Fibroblast of villous mesenchyme (primary cell): ENCODE results near the gene MUC12. TPM values are rescaled to one million over a fixed set of nuclear protein-coding genes. Genes with fewer than 3 reads are reported as not detected.
"Not testable (repeated sequence)": the region's sequence is repeated elsewhere in the genome, so short reads cannot be mapped to it uniquely, and the experiment has no call there.

ENCODE experiments used
- DNase-seq: peaks from one replicate; pipeline ENCODE4 v3.0.0-alpha.2; 2010; ENCODE audit warnings: low read depth
- H3K4me3 ChIP-seq: 2 replicates; pipeline ENCODE4 v1.5.1; 2011; ENCODE audit warnings: low read depth, mild to moderate bottlenecking, low read length
- total RNA-seq: library from RNA; depleted of rRNA; stranded (reverse); fragments of >200 nt; gene quantifications from 2 replicates; pipeline ENCODE4 v1.2.3, GENCODE V29; 2012
- TF ChIP-seq, protein P1 (sequence below): IDR thresholded peaks from 2 replicates; pipeline ENCODE4 v1.5.1; 2012; ENCODE audit warnings: low read depth, mild to moderate bottlenecking, low read length; ENCODE audit not compliant: insufficient read depth

Gene MUC12
- total RNA-seq, 1 donor = not detected

DNA sequence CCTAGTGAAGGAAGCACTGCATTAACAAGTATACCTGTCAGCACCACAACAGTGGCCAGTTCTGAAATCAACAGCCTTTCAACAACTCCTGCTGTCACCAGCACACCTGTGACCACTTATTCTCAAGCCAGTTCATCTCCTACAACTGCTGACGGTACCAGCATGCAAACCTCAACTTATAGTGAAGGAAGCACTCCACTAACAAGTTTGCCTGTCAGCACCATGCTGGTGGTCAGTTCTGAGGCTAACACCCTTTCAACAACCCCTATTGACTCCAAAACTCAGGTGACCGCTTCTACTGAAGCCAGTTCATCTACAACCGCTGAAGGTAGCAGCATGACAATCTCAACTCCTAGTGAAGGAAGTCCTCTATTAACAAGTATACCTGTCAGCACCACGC is 66.6 kb downstream of the MUC12 start:
- H3K4me3 ChIP-seq = no peak overlapping the region
- TF ChIP-seq, protein P1, sequence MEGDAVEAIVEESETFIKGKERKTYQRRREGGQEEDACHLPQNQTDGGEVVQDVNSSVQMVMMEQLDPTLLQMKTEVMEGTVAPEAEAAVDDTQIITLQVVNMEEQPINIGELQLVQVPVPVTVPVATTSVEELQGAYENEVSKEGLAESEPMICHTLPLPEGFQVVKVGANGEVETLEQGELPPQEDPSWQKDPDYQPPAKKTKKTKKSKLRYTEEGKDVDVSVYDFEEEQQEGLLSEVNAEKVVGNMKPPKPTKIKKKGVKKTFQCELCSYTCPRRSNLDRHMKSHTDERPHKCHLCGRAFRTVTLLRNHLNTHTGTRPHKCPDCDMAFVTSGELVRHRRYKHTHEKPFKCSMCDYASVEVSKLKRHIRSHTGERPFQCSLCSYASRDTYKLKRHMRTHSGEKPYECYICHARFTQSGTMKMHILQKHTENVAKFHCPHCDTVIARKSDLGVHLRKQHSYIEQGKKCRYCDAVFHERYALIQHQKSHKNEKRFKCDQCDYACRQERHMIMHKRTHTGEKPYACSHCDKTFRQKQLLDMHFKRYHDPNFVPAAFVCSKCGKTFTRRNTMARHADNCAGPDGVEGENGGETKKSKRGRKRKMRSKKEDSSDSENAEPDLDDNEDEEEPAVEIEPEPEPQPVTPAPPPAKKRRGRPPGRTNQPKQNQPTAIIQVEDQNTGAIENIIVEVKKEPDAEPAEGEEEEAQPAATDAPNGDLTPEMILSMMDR = no peak
- no peak for DNase-seq

DNA sequence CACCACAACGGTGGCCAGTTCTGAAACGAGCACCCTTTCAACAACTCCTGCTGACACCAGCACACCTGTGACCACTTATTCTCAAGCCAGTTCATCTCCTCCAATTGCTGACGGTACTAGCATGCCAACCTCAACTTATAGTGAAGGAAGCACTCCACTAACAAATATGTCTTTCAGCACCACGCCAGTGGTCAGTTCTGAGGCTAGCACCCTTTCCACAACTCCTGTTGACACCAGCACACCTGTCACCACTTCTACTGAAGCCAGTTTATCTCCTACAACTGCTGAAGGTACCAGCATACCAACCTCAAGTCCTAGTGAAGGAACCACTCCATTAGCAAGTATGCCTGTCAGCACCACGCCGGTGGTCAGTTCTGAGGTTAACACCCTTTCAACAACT is 71.9 kb downstream of the MUC12 start:
- DNase-seq, H3K4me3 ChIP-seq: not testable (repeated sequence)

DNA sequence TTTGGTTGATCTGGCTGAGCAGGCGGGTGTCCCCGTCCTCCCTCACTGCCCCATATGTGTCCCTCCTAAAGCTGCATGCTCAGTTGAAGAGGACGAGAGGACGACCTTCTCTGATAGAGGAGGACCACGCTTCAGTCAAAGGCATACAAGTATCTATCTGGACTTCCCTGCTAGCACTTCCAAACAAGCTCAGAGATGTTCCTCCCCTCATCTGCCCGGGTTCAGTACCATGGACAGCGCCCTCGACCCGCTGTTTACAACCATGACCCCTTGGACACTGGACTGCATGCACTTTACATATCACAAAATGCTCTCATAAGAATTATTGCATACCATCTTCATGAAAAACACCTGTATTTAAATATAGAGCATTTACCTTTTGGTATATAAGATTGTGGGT is 89.0 kb downstream of the MUC12 start:
- DNase-seq = peak; percentile 74
- H3K4me3 ChIP-seq = no peak overlapping the region
- TF ChIP-seq, protein P1 = no peak

DNA sequence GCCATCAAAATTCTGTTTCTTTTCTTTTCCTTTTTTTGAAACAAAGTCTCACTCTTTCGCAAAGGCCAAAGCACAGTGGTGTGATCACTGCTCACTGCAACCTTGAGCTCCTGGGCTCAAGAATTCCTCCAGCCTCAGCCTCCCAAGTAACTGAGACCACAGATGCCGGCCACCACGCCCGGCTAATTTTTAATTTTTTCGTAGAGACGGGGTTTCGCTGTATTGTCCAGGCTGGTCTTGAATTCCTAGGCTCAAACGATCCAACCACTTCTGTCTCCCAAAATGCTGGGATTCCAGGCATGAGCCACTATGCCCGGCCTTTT is 90.2 kb downstream of the MUC12 start:
- no peak for DNase-seq
- no peak overlapping the region for H3K4me3 ChIP-seq
- TF ChIP-seq, protein P1 = no peak

DNA sequence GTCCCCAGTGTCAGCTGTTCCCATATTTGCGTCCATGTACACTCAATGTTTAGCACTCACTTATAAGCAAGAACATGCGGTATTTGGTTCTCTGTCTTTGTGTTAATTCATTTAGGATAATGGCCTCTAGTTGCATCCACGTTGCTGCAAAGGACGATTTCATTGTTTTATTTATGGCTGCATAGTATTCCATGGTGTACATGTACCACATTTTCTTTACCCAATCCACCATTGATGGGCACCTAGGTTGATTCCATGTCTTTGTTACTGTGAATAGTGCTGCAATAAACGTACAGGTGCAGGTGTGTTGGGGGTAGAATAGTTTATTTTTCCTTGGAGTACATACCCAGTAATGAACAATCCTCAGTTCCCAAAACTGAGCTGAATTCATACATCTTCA is 91.6 kb downstream of the MUC12 start:
- no peak overlapping the region for H3K4me3 ChIP-seq
- no peak for DNase-seq
- TF ChIP-seq, protein P1 = no peak

DNA sequence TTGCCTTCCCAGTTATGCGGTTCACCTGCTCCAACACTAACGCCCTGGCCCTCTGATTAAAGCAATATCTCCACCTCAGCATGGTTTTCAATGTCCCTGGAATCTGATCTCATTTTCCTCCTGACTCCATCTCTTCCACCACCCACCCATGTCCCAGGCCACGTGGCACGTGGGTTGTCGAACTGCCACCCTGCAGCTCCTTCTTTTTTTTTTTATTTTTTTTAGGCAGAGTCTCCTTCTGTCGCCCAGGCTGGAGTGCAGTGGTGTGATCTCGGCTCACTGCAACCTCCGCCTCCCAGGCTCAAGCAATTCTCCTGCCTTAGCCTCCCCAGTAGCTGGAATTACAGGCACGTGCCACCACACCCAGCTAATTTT is 94.8 kb downstream of the MUC12 start:
- not testable (repeated sequence) for DNase-seq, H3K4me3 ChIP-seq

DNA sequence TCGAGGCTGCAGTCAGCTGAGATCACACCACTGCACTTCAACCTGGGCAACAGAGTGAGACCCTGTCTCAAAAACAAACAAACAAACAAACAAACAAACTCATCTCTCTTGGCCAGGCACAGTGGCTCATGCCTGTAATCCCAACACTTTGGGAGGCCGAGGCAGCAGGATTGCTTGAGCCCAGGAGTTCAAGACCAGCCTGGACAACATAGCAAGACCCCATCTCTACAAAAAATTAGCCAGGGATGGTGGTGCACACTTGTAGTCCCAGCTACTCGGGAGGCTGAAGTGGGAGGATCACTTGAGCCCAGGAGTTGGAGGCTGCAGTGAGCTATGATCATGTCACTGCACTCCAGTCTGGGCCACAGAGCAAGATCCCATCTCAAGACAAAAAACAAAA is 95.8 kb downstream of the MUC12 start:
- not testable (repeated sequence) for DNase-seq, H3K4me3 ChIP-seq

DNA sequence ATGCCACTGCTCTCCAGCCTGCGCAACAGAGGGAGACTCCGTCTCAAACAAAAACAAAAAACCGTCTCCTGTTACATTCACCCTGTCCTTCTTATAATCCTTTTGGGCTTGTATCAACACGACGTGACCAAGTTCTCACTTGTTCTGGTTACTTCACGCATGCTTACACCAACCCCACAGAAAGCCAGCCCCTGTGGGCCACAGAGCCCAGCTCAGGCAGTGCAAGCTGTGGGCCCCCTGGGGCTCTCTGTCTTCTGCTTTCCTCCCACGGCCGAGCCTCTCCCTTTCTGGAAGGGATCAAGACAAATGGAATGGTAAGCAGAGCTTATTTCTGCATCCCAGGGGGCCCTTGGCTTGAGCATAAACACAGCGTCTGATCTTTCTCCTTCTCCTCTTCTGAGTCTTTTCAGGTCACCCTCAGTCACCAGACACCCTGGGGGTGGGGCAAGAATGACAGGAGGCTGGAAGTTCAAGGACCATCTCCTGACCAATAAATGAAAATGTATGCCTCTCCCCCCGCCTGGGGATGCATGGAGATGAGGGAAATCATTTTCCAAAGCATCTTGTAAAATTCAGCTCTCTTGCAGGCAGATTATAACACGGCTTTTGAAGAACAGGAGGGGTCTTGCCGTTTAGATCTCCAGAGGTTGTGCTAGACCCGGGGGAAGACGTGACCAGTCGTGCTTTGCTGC is 96.9 kb downstream of the MUC12 start:
- DNase-seq = peak; percentile 37

More for the DNA sequence above, 96.9 kb downstream of the MUC12 start:
- TF ChIP-seq, protein P1 = no peak
- H3K4me3 ChIP-seq = no peak overlapping the region
